Psoas muscle (tissue), 8 donors: ENCODE results near the gene ZNF521. TPM values are rescaled to one million over a fixed set of nuclear protein-coding genes. Genes with fewer than 3 reads are reported as not detected.

Experiments
- ATAC-seq, 4 donors: fragments of 200-7000 bp; cut with Tn5 transposase; one replicate each; pipeline ENCODE4 v1.9.1; 2020; ENCODE audit warnings: moderate library complexity in 3 of 4, mild to moderate bottlenecking in 2 of 4
- DNase-seq, 2 donors: peaks; one replicate each; pipeline ENCODE4 v3.0.0-alpha.2; 2020
- H3K27ac ChIP-seq: fragments of 200-600 bp; one replicate; pipeline ENCODE4 v1.8.0; 2022
- H3K27me3 ChIP-seq, 3 donors: fragments of 200-600 bp in 1 of 3; one replicate each; pipeline versions ENCODE4 v1.6.1 to v1.8.0; 2013 to 2022; ENCODE audit warnings: low read length in 2 of 3, mild to moderate bottlenecking in 2 of 3, moderate library complexity in 1 of 3; ENCODE audit not compliant: insufficient read depth in 3 of 3
- H3K36me3 ChIP-seq, 2 donors: fragments of 200-600 bp in 1 of 2; one replicate each; pipeline versions ENCODE4 v1.6.1 to v1.8.0; 2013 to 2022; ENCODE audit warnings: low read depth in 1 of 2, mild to moderate bottlenecking in 1 of 2, moderate library complexity in 1 of 2; ENCODE audit not compliant: insufficient read depth in 1 of 2
- H3K4me1 ChIP-seq: fragments of 200-600 bp; one replicate; pipeline ENCODE4 v1.8.0; 2022
- H3K4me3 ChIP-seq: fragments of 200-600 bp; one replicate; pipeline ENCODE4 v1.8.0; 2022; ENCODE audit warnings: mild to moderate bottlenecking
- H3K9me3 ChIP-seq: fragments of 200-600 bp; one replicate; pipeline ENCODE4 v1.8.0; 2022
- WGBS, 3 donors: extraction: QIAGEN DNeasy Blood & Tissue Kit; methylation state at CpG; one replicate each; pipeline versions ENCODE4 v1.1.6 to v1.1.7; 2013; 5-methylcytosine and 5-hydroxymethylcytosine counted together
- intact Hi-C, 2 donors: fragments of 100-400 bp; cut with DNase I; formaldehyde crosslinking; loops; one replicate each; pipeline versions ENCODE4 v1.11.0 to v1.14.2; 2022
- polyA plus RNA-seq, 3 donors: library from polyadenylated mRNA; stranded (reverse); fragments of 200-250 nt; gene quantifications; one replicate each; pipeline ENCODE4 v1.2.3, GENCODE V29; 2013
- total RNA-seq, 4 donors: library from RNA; stranded (reverse); fragmentation: NEBNext Ultra II Directional in 2 of 4; extraction: Animal tissue kit (Norgen Biotek cat#: 25700) in 2 of 4; gene quantifications; one replicate each; pipeline versions ENCODE4 v1.2.1 to v1.2.4, GENCODE V29; 2021 to 2023
- TF ChIP-seq, protein P1 (sequence below): fragments of 200-600 bp; IDR thresholded peaks from one replicate; pipeline ENCODE4 v1.8.0; 2022; ENCODE audit warnings: antibody characterized with exemption
- donor health status: healthy with polysubstance abuse.
- donor health status: DM: no; HTN: no; CAD: no; lungs with moderate emphysema.
- donor health status: Bipolar disorder and iron deficiency.
- donor health status: healthy.
- donor health status: DM: yes; HTN: yes; CAD: no.
- donor health status: DM: no; HTN: no; CAD: no.
- donor health status: DM: no; HTN: no; CAD: no.
- donor health status: DM: yes; HTN: yes; CAD: no.

The ZNF521 gene
- total and polyA plus RNA-seq, 7 donors = 1.8 to 13.2 (median 4.2) TPM

DNA sequence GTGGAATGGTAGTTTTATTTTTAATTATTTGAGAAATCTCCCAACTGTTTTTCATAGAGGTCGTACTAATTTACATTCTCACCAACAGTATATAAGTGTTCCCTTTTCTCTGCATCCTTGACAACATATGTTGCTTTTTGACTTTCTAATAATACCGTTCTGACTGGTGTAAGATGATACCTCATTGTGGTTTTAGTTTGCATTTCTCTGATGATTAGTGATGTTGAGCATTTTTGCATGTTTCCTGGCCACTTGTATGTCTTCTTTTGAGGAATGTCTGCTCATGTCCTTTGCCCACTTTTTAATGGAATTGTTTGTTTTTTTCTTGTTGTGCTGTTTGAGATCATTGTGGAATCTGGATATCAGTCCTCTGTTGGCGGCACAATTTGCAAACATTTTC is 242.5 kb downstream of the ZNF521 start:
- no peak overlapping the region for H3K27ac ChIP-seq
- H3K9me3 ChIP-seq = no peaks in the 10 kb centered on the region
- intact Hi-C loops = loop anchor here in 1 of 2 donors (10.0 kb wide), 1 partner anchor 95 kb away; no protein-coding TSS in a partner anchor
- 76 to 99% (median 95%) methylated on average over 3 of the region's 3 CpGs for WGBS, 3 donors
- TF ChIP-seq, protein P1, sequence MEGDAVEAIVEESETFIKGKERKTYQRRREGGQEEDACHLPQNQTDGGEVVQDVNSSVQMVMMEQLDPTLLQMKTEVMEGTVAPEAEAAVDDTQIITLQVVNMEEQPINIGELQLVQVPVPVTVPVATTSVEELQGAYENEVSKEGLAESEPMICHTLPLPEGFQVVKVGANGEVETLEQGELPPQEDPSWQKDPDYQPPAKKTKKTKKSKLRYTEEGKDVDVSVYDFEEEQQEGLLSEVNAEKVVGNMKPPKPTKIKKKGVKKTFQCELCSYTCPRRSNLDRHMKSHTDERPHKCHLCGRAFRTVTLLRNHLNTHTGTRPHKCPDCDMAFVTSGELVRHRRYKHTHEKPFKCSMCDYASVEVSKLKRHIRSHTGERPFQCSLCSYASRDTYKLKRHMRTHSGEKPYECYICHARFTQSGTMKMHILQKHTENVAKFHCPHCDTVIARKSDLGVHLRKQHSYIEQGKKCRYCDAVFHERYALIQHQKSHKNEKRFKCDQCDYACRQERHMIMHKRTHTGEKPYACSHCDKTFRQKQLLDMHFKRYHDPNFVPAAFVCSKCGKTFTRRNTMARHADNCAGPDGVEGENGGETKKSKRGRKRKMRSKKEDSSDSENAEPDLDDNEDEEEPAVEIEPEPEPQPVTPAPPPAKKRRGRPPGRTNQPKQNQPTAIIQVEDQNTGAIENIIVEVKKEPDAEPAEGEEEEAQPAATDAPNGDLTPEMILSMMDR = no peak
- no peak for ATAC-seq
- H3K36me3 ChIP-seq = no peaks in the 10 kb centered on the region
- H3K4me3 ChIP-seq = no peak overlapping the region
- DNase-seq = no peak
- H3K27me3 ChIP-seq = no peaks in the 10 kb centered on the region
- H3K4me1 ChIP-seq = no peaks in the 10 kb centered on the region

DNA sequence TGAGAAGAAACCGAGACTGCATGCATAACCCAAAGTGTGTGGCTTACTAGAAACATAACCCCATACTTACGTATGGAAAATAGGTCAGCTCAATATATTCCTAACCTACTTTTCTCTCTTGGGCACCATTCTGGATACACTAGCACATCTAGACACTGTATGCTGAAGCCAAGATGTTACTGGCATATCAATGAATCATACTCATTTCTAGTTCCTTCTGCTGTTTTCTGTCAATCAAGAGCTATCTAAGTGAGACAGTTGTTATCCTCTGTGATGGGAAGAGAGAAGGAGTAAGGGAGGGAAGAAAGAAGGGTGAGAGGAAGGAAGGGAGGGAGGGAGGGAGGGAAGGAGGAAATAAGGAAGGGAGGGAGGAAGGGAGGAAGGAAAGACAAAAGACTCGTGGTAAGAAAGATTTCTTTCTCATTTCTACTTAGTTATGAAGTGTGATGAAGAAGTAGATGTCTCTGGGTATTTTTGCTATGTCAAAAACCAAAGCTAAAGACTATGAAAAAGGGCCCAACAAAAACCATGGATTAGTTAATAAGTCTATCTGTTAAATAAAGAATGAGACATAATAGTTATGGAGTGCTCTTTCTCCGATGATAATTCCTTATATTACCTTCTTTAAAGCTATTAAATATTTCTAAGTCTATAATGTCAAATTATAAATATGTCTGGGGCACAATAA is 248.4 kb downstream of the ZNF521 start:
- ATAC-seq (peak in 2 of 4 donors; percentile 63 to 76), DNase-seq (no peak)
- Histone ChIP-seq H3K9me3 (no peaks in the 10 kb centered on the region), H3K27me3 (no peaks in the 10 kb centered on the region), H3K27ac (no peak overlapping the region), H3K36me3 (no peaks in the 10 kb centered on the region), H3K4me1 (peaks cover 9% of the 10 kb centered on the region), H3K4me3 (no peak overlapping the region)
- WGBS, 3 donors = 75 to 87% (median 75%) methylated on average over 4 of the region's 4 CpGs
- intact Hi-C loops = loop anchor here in 1 of 2 donors (10.0 kb wide), 1 partner anchor 89 kb away; no protein-coding TSS in a partner anchor
- TF ChIP-seq, protein P1 = no peak

DNA sequence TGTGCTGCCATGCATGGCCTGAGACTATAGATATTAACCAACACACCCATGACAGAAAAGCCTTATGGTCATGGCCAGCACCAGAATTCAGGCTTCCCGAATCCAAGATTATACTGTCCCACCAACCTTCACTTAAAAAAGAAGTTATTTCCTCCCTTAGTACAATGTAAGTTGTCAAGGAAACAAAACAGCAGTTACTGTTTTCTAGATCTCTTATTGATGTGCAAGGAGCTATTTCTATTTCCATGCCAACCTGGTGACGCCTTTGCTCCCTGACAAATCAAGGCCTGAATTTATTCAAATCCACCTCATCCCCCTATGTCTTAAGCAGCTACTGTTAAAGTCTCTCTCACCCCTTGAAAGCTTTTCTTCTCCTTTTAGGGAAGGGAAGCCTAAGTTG is 249.3 kb downstream of the ZNF521 start:
- ATAC-seq (no peak), DNase-seq (no peak)
- WGBS, 3 donors = 64 to 79% (median 67%) methylated on average over 2 of the region's 2 CpGs
- H3K4me1 ChIP-seq = peaks cover 9% of the 10 kb centered on the region
- no peaks in the 10 kb centered on the region for H3K36me3 ChIP-seq
- intact Hi-C loops = loop anchor here in 1 of 2 donors (10.0 kb wide), 1 partner anchor 88 kb away; no protein-coding TSS in a partner anchor
- H3K27me3 ChIP-seq = no peaks in the 10 kb centered on the region
- no peaks in the 10 kb centered on the region for H3K9me3 ChIP-seq
- TF ChIP-seq, protein P1 = no peak
- no peak overlapping the region for H3K27ac ChIP-seq
- H3K4me3 ChIP-seq = no peak overlapping the region

DNA sequence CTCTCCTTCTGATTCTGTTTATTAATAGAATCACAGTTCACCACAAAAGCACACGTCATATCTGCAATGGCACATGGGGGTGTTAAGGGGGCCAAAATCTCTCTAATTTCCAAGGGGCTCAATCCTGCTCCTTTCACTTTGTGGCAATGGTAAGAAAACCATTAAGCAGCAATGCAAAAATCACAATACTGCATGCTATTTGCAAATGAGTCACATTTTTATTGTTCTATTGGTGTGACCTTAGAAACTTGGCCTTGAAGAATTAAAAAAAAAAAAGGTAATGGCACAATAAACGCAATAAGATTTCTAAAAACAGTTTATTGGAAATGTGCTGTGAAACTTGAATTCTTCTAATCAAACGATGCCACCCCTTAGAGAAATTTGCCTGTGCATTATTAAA is 251.5 kb downstream of the ZNF521 start:
- Histone ChIP-seq H3K27ac (no peak overlapping the region), H3K36me3 (no peaks in the 10 kb centered on the region), H3K27me3 (no peaks in the 10 kb centered on the region), H3K4me1 (peaks cover 9% of the 10 kb centered on the region), H3K4me3 (no peak overlapping the region), H3K9me3 (no peaks in the 10 kb centered on the region)
- DNase-seq (no peak), ATAC-seq (no peak)
- TF ChIP-seq, protein P1 = no peak
- WGBS, 3 donors = 54 to 79% (median 67%) methylated on average over 3 of the region's 3 CpGs
- intact Hi-C loops = loop anchor here in 1 of 2 donors (10.0 kb wide), 1 partner anchor 86 kb away; no protein-coding TSS in a partner anchor
